Uterus (tissue), 2 donors: Measurements from ENCODE around the gene CLPSL2.

Experiments used
- POLR2A ChIP-seq, 2 donors: fragments of 450-650 bp; IDR thresholded peaks; one replicate each; pipeline ENCODE4 v1.6.1; 2016; ENCODE audit warnings: antibody characterized with exemption in 2 of 2, mild to moderate bottlenecking in 1 of 2, moderate library complexity in 1 of 2
- TF ChIP-seq, protein P1 (sequence below), 4 experiments: fragments of 200-600 bp in 2 of 4; fragments of 450-650 bp in 2 of 4; sonication (generic) in 2 of 4; IDR thresholded peaks; one replicate each; pipeline ENCODE4 v1.5.1; 2016 to 2019; ENCODE audit warnings: antibody characterized with exemption in 4 of 4, mild to moderate bottlenecking in 2 of 4, moderate library complexity in 1 of 4

GRCh38 chr6:35787266-35788218 is 11.1 kb downstream of the CLPSL2 start:
- TF ChIP-seq, protein P1, sequence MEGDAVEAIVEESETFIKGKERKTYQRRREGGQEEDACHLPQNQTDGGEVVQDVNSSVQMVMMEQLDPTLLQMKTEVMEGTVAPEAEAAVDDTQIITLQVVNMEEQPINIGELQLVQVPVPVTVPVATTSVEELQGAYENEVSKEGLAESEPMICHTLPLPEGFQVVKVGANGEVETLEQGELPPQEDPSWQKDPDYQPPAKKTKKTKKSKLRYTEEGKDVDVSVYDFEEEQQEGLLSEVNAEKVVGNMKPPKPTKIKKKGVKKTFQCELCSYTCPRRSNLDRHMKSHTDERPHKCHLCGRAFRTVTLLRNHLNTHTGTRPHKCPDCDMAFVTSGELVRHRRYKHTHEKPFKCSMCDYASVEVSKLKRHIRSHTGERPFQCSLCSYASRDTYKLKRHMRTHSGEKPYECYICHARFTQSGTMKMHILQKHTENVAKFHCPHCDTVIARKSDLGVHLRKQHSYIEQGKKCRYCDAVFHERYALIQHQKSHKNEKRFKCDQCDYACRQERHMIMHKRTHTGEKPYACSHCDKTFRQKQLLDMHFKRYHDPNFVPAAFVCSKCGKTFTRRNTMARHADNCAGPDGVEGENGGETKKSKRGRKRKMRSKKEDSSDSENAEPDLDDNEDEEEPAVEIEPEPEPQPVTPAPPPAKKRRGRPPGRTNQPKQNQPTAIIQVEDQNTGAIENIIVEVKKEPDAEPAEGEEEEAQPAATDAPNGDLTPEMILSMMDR (IDR thresholded peaks at IDR 0.05), result no peak
- TF ChIP-seq POLR2A (IDR thresholded peaks at IDR 0.05), result no peak
